Measurements from ENCODE around the gene PPP4R2. TPM values are rescaled to one million over a fixed set of nuclear protein-coding genes. Genes with fewer than 3 reads are reported as not detected.
A peak's percentile ranks its signal among the peaks of the same experiment; 100 is the strongest.
"Not testable (repeated sequence)": the region's sequence is repeated elsewhere in the genome, so short reads cannot be mapped to it uniquely, and the experiment has no call there.

Gene PPP4R2
- total RNA-seq, 1 donor from 2014 or later = 139 TPM

DNA sequence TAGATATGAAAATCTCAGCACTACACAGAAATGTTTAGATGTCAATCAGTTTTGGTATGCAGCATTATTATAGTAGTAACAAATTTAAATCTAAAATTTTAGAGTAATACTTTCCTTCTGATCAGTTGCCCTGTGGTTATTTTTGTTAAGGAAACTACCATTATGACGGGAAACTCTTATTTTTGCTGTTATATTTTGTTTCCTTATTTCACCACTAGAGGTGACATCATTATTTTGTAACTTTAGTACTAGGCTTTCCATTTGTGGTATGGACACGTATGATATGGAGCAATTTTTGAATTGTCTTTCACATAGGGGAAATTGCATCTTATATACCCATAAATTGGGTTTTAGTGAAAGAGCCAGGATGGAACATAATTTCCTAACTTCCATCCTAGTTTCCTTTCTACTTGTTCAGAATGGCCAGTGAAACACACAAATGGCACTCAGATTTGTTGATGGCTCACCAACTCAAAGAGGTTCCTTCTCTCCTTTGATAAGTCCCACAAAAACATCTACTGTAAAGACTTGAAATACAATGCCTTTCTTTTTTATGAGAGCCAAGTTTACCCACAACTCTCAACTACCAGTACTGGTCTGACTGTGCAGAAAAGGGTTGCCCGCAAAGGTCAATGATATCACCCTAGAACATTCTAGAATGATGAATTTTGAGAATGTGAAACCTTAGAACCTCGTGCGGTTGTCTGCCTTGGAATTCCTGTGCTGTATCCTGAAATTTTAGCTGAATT, 19.4 kb upstream of the PPP4R2 start:
- no peak for DNase-seq

DNA sequence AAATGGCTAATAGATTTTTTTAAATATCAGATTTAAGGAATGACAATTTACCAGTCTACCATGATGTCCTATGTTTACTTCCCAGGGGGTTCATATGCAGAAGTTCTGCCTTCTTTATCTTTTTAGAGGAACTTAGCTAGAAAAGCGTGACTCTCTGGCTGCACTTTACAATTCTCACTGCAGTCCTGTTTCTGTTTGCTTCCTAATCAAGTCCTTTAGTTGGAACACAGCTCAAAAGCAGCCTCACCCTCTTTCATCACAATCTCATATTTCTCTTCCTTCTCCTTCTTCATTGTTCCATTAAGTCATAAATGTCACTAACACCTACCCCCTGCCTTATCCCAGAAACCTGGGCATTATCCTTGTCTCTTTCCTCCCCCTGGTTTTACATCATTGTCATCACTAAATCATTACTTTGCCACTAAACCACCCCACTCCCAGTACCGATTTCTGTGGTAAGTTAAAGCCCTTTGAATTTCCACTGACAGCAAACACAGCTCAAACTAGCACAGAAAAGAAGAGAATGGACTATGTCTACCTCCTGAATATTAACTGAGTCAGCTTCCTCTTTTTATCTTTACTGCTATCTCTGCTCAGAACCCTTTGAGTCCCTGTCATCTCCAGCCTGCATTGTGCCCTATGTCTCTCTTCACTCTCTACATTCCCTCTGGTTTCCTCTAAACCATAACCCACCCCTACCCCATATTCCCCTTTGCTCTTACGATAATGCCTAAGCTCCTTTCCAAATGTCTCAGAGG, 13.8 kb upstream of the PPP4R2 start:
- no peak for DNase-seq

DNA sequence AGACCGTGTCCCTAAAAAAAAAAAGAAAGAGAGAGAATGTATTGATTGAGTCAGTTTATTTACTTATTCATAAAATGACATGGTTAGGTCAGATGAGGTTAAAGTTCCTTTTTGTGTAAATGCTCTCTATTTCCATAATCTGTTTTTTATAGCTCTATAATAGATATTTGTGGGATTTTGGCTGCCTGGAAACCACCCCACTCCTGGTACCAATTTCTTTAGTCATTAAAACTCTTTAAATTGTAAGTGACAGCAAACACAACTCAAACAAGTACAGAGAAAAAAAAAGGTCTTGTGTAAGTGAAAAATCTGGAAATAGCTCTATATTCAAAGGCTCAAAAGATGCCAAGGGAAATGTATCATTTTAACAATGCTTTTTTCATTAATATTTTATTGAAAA, 11.0 kb upstream of the PPP4R2 start:
- no peak for DNase-seq

DNA sequence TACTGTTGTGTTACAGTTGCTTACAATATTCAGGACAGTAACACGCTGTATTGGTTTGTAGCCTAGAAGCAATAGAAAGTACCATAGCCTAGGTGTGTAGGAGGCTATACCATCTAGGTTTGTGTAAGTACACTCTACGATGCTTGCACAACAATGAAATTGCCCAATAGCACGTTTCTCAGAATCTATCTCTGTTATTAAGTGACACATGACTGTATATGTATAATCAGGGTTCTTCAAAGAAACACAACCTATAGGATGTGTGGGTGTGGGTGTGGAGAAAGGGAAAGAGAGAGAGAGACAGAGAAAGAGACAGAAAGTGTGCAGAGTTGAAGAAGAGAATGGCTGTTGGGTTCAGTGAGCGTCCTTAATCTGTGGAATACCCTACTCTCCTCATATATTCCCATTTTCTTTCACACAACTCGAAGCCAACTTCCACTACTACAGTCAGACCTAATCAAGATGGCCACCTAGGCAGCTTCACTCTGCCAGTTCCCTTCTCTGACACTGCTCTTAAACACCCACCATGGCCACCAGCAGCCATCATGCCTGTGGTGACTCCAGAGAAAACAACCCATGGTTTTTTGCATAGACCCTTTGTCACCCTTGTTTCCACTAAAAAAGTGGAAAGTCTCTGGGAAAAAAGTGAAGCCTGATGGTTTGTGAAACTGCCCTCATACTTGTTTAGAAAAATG, 5.8 kb upstream of the PPP4R2 start:
- DNase-seq = no peak

DNA sequence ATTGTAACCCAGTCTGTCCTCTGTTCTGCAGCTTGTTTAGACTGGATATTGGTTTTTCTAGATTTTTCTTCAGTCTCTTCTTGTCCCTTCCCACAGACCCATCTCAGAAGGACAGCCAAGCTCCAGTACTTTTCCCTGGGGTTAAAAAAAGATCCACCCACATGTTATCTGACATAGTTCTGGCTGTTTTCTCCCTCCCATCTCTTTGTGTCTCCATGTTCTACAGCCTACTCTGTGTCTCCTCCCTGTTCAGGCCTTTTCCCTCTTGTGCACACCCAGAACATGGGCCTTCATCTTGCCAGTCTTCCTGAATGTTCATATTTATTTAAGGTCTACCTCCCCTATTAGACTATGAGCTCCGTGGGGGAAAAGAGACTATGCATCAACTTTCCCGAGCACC, 5.1 kb upstream of the PPP4R2 start:
- peak; percentile 21 for DNase-seq

DNA sequence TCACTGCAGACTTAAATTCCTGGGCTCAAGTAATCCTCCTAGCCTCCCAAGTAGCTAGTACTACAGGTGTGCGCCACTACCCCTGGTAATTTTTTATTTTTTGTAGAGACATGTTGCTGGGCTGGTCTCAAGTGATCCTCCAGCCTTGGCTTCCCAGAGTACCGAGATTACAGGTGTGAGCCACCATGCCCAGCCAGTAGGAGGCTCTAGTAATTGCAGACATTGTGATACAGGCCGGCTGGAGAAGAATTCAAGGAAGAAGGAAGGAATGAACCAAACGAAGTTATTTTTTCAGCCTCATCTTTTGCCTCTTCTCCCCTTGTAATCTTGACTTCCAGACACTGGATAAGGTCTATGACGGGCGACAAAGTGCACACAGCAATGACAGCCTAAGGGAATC, 3.2 kb upstream of the PPP4R2 start:
- DNase-seq = no peak

DNA sequence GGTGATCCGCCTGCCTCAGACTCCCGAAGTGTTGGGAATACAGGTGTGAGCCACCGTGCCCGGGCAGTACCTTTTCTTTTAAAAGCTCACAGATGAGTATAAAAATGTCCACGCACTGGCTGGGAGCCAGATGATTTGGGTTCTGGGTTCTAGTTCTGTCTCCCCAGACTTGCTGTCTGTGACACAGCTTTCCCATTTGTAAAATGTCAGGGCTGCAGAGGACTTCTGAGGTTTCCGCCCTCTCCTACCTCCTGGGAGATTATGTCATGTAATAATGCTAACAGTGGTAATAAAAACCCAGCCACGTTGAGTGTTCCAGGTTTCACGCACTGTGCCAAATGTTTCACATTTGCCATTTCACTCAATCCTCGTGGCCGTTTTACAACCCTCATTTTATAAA, 1.3 kb upstream of the PPP4R2 start:
- no peak for DNase-seq

DNA sequence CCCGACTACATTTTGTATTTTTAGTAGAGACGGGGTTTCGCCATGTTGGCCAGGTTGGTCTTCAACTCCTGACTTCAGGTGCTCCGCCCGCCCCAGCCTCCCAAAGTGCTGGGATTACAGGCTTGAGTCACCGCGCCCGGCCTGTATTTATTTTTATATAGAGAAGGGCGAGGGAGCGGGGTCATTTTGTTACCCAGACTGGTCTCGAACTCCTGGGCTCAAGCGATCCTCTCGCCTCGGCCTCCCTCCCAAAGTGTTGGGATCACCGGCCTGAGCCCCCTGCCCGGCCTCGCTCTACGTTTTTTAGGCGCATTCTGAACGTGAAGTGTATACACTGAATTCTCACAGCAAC, 514 bp upstream of the PPP4R2 start:
- DNase-seq = no peak

DNA sequence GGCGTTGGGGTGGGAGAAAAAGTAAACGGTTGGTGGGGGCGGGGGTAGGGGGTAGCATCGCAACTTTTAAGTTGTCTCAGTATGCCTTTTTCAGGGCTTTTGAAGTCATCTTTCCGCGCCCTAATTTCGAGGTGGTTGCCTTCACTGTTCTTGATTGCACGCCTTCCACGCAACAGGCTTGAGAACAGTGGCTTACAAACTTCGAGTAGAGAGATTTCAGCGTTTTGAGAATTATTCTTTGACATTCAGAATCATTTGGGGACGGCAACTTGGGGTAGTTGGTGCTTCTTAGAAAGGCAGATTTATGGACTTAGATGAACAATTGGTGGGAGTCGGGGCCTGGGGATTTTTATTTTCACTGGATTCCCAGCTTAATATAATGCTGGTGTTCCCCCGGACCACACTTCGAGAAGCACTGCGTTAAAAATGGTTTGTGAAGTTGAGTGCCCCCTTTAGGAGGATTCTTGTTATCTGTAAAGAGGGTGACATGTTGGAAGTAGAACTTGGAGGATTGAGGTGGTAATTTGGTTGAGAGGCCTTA, 880 bp downstream of the PPP4R2 start:
- DNase-seq = no peak

DNA sequence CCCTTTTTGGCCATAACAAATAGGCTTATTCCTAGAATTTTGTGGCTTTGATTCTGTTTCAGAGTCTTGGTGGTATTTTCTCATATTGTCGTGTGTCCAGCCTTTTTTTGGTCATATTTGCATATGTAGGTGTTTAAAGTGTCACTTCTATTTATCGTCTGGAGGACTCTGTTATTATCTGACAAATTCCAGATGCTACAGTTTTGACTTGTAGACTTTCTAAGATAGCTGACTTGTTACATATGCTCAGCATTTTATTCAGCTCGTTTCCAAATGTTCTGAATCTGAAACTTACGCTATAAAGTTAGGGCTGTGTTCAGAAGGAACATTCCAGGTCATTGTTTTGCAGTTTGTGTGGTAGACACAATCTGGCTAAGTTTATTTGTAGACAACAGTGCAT, 1.9 kb downstream of the PPP4R2 start:
- no peak for DNase-seq

DNA sequence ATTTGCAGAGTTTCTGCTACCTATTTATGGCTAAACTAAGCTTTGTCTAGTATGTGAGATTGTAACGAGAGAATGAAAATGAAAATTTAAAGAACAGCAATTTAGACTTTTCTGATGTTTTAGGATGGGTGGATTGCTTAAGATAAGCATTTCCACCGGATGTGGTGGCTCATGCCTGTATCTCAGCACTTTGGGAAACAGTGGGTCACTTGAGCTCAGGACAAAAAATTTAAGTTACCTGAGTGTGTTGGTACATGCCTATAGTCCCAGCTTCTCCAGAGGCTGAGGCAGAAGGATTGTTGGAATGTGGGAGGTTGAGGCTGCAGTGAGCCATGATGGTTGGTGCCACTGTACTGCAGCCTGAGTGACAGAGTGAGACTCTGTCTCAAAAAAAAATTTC, 3.3 kb downstream of the PPP4R2 start:
- DNase-seq = no peak

DNA sequence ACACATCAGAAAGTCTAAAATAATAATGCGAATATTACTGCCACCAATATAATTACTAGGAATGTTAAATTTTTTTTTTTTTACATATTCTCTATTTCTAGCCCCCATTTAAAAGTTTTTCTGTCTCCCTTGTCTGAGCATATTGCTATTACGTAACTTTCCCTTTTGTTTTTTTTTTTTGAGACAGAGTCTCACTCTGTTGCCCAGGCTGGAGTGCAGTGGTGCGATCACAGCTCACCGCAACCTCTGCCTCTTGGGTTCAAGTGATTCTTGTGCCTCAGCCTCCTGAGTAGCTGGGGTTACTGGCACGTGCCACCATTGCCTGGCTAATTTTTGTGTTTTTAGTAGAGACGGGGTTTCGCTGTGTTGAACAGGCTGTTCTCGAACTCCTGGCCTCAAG, 6.4 kb downstream of the PPP4R2 start:
- not testable (repeated sequence) for DNase-seq

DNA sequence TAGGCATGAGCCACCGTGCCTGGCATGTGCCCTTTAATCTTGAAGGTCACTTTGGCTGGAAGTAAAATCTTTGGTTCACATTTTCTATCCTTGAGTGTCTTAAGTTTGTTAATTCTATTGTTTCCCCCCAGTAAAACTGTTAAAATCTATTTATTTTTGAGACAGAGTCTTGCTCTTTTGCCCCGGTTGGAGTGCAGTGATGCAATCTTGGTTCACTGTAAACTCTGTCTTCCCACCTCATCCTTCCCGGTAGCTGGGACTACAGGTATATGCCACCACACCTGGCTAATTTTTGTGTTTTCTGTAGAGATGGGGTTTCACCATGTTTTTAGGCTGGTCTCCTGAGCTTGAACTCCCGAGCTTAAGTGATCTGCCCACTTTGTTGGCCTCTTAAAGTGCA, 7.7 kb downstream of the PPP4R2 start:
- DNase-seq = no peak

DNA sequence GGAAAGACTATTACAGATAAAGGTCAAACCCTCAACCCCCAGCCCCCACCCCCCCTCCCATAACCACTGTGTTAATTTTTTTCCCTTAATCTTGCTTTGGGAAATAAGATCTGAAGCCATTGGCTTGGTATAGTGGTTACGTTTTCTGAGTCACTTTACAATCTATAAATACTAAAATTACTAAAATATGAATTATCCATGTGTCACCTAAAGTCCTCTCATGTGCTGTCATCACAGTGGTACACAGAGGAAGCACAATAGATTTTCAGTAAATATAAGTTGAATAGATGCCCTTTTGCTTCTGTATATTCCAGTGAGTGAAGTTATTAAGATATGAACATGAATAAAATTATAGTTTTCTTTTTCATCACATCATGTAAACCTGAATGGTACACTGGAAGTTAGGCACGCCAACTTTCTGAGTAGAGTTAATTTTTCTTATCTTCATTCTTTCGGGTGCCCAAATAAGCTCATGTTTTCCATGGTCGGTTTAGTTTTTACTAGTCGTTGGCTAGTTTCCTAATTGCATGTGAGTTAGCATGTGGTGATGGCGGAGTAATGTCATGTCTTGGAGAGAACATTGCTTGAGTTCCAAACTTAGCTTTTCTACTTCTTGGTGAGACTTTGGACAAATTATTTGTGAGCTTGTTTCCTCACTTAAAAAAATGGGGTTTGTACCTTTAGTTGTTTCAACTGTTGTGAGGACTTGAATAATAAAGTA, 11.5 kb downstream of the PPP4R2 start:
- DNase-seq = no peak

DNA sequence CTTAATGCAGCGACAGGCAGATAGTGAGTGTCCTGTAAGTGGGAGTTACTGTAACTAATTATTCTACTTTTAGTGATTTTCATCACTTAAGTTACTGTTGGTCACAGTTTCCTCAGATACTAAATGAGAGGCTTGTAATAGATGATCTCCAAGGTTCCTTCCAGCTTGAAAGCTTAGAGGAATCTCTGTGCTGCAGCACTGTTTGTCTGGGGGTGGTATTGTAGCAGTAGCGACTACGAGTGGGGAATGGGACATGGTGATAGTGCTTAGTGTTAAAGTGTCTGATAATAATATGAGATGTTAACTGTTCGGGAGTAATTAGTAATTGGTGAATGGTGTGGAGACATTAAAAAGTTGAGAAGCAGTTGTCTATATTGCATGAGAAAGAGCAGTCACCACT, 12.4 kb downstream of the PPP4R2 start:
- DNase-seq = no peak

DNA sequence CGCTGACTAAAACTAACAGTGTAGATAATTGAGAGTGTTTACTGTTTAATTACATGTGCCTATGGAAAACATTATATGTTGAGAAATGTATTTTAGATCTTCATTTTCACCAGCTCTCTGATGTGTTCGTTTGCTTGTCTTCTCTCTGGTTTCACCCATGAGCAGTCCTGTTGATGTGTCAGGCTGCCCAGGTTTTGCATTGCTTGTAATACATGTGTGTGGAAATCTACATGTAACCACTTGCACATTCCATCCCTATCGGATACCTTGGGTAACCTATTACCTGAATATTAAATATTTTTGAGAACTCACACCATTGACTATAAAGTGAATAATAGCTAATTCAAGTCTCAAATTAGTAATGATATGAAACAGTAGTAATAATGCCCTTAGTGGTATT, 13.1 kb downstream of the PPP4R2 start:
- DNase-seq = no peak

DNA sequence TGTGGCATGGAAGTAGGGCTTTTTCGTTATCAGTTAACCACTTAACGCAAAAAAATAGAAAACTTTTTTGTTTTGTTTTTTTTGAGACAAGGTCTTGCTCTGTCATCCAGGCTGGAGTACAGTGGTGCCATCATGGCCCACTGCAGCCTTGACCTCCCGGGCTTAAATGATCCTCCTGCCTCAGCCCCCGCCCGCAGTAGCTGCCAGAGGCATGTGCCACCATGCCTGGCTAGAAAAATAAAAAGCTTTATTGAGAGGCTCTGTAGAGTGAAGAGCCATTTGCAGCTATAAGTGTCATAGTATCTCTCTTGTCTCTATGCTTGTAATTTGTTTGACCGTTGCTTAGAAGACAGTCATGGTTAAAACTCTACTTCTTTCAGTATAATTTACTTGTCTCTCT, 13.5 kb downstream of the PPP4R2 start:
- no peak for DNase-seq

DNA sequence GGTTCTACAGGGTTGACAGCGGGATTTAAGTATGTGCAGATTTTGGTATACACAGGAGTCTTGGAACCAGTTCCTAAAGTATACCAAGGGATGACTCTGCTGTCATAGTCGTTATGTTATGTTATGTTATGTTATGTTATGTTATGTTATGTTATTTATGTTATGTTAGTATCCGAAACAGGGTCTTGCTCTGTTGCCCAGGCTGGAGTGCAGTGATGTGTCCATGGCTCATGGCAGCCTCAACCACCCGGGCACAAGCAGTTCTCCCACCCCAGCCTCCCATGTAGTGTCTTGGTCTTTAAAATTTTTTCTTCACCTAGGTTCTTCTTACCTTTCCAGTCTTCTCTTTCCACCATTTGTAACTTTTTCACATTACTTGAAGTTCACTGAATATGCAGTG, 21.7 kb downstream of the PPP4R2 start:
- DNase-seq = no peak

DNA sequence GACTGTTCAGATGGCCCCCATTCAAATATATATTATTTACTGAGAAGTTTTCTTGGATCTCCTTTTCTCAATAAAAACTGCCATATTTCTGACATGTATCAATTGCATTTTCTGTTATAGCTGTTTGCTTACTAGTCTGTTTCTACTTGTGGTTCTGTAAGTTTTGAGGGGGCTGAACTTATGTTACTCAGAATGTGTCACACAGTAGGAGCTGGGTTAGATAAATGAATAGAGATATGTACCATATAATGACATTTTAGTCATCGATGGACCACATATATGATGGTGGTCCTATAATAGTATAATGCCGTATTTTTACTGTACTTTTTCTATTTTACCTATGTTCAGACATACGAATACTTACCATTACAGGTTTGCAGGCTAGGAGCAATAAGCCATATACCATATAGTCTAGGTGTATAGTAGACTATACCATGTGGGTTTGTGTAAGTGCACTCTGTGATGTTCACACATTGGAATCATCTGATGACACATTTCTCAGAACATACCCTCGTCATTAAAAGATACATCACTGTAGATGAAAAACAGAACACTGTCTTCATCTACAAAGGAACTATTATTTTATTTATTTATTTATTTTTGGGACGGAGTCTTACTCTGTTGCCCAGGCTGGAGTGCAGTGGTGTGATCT, 22.3 kb downstream of the PPP4R2 start:
- DNase-seq = no peak

DNA sequence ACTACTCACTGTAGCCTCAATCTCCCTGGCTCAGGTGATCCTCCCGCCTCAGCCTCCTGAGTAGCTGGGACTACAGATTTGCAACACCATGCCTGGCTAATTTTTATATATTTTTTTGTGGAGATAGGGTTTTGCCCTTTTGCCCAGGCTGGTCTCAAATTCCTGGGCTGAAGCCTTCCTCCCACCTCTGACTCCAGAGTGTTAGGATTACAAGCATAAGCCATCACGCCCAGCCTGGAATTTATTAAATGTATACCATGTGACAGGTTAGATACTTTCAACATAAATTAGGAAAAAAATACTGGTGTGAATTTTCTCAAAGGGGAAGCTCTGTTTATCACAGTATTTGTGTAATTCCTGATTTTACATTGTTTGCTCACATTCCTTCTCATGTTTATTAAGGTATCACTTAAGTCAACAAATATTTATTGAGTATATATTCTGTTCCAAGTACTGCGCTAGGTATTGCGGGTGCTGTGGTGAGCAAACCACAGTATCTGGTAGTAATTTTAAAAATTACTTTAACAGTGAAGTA, 24.8 kb downstream of the PPP4R2 start:
- no peak for DNase-seq

DNA sequence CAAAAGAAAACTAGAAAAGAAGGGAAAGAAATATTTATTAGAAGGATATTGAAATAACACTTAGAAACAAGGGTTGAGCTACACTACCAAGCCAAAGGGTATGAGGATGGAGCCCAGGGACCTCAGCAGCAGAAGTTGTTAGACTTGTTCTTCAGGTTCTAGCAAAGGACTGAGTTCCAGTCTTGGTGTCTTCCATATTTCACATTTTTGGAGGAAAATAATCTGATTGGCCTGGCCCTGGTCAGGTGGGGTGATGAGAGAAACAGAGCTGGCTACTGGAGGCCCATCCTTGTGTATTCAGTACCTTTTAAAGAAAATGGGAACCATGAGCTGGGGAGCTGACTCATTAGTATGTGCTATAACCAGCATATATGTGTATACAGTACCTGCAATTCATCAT, 28.2 kb downstream of the PPP4R2 start:
- no peak for DNase-seq
